ENCODE measurements around the gene MAGI2.
"Not testable (repeated sequence)": the region's sequence is repeated elsewhere in the genome, so short reads cannot be mapped to it uniquely, and the experiment has no call there.

The MAGI2 gene

GRCh38 chr7:78993341-78993740 lies 460.1 kb downstream of the MAGI2 start:
- no peaks in the 10 kb centered on the region for H3K4me1 Mint-ChIP-seq
- no peaks in the 10 kb centered on the region for H3K27me3 Mint-ChIP-seq
- no peaks in the 10 kb centered on the region for H3K36me3 Mint-ChIP-seq
- CTCF ChIA-PET, result no interaction called here
- DNase-seq, result no peak
- no peak overlapping the region for H3K4me3 Mint-ChIP-seq
- no peak overlapping the region for H3K27ac Mint-ChIP-seq
- H3K9me3 Mint-ChIP-seq, result no peaks in the 10 kb centered on the region

- Mint-ChIP-seq H3K27ac (no peak overlapping the region), H3K36me3 (no peaks in the 10 kb centered on the region), H3K4me1 (no peaks in the 10 kb centered on the region), H3K4me3 (no peak overlapping the region), H3K27me3 (no peaks in the 10 kb centered on the region), H3K9me3 (peaks cover 2% of the 10 kb centered on the region)
- no peak for DNase-seq
- CTCF ChIA-PET, result interaction anchor here (0.6 kb wide), 1 partner anchor 1128 kb away, joined by 3 read pairs; no protein-coding TSS in a partner anchor
Observed at GRCh38 chr7:78985509-78985908, 468.0 kb downstream of the MAGI2 start.

GRCh38 chr7:78983483-78983882 lies 470.0 kb downstream of the MAGI2 start:
- Mint-ChIP-seq H3K27me3 (no peaks in the 10 kb centered on the region), H3K36me3 (no peaks in the 10 kb centered on the region), H3K9me3 (peaks cover 2% of the 10 kb centered on the region), H3K4me3 (no peak overlapping the region), H3K27ac (no peak overlapping the region), H3K4me1 (no peaks in the 10 kb centered on the region)
- no peak for DNase-seq
- CTCF ChIA-PET, result no interaction called here

- no peak for DNase-seq
- CTCF ChIA-PET, result no interaction called here
Observed at GRCh38 chr7:78970440-78970916, 483.0 kb downstream of the MAGI2 start.

GRCh38 chr7:78968951-78969350 lies 484.5 kb downstream of the MAGI2 start:
- DNase-seq, result no peak
- H3K9me3 Mint-ChIP-seq, result no peaks in the 10 kb centered on the region
- H3K27me3 Mint-ChIP-seq, result no peaks in the 10 kb centered on the region
- H3K4me1 Mint-ChIP-seq, result no peaks in the 10 kb centered on the region
- no peak overlapping the region for H3K27ac Mint-ChIP-seq
- no peaks in the 10 kb centered on the region for H3K36me3 Mint-ChIP-seq
- CTCF ChIA-PET, result no interaction called here
- H3K4me3 Mint-ChIP-seq, result no peak overlapping the region

More at GRCh38 chr7:78970440-78970916, 483.0 kb downstream of the MAGI2 start:
- Mint-ChIP-seq H3K36me3 (no peaks in the 10 kb centered on the region), H3K27me3 (no peaks in the 10 kb centered on the region), H3K27ac (no peak overlapping the region), H3K9me3 (no peaks in the 10 kb centered on the region), H3K4me3 (no peak overlapping the region), H3K4me1 (no peaks in the 10 kb centered on the region)

GRCh38 chr7:78967561-78967960 lies 485.9 kb downstream of the MAGI2 start:
- H3K27ac Mint-ChIP-seq, H3K9me3 Mint-ChIP-seq, CTCF ChIA-PET, H3K36me3 Mint-ChIP-seq, DNase-seq, H3K4me1 Mint-ChIP-seq, H3K4me3 Mint-ChIP-seq, H3K27me3 Mint-ChIP-seq: not testable (repeated sequence)

GRCh38 chr7:78967046-78967445 lies 486.4 kb downstream of the MAGI2 start:
- no peak for DNase-seq
- no peak overlapping the region for H3K4me3 Mint-ChIP-seq
- CTCF ChIA-PET, result no interaction called here
- no peaks in the 10 kb centered on the region for H3K36me3 Mint-ChIP-seq
- H3K4me1 Mint-ChIP-seq, result no peaks in the 10 kb centered on the region
- H3K27me3 Mint-ChIP-seq, result no peaks in the 10 kb centered on the region
- no peak overlapping the region for H3K27ac Mint-ChIP-seq
- no peaks in the 10 kb centered on the region for H3K9me3 Mint-ChIP-seq

GRCh38 chr7:78959477-78959876 lies 494.0 kb downstream of the MAGI2 start:
- H3K4me3 Mint-ChIP-seq, result no peak overlapping the region
- CTCF ChIA-PET, result no interaction called here
- H3K27ac Mint-ChIP-seq, result no peak overlapping the region
- no peaks in the 10 kb centered on the region for H3K36me3 Mint-ChIP-seq
- no peaks in the 10 kb centered on the region for H3K9me3 Mint-ChIP-seq
- H3K27me3 Mint-ChIP-seq, result no peaks in the 10 kb centered on the region
- H3K4me1 Mint-ChIP-seq, result no peaks in the 10 kb centered on the region
- no peak for DNase-seq

- no peak for DNase-seq
- Mint-ChIP-seq H3K27ac (no peak overlapping the region), H3K4me3 (no peak overlapping the region), H3K4me1 (no peaks in the 10 kb centered on the region), H3K9me3 (no peaks in the 10 kb centered on the region), H3K36me3 (no peaks in the 10 kb centered on the region), H3K27me3 (no peaks in the 10 kb centered on the region)
- CTCF ChIA-PET, result no interaction called here
Observed at GRCh38 chr7:78955329-78955728, 498.1 kb downstream of the MAGI2 start.

- Mint-ChIP-seq H3K9me3 (no peaks in the 10 kb centered on the region), H3K27ac (no peak overlapping the region), H3K4me3 (no peak overlapping the region), H3K27me3 (no peaks in the 10 kb centered on the region), H3K4me1 (no peaks in the 10 kb centered on the region), H3K36me3 (no peaks in the 10 kb centered on the region)
- CTCF ChIA-PET, result no interaction called here
- DNase-seq, result no peak
Observed at GRCh38 chr7:78953726-78954363, 499.6 kb downstream of the MAGI2 start.

- H3K36me3 Mint-ChIP-seq, result no peaks in the 10 kb centered on the region
- CTCF ChIA-PET, result no interaction called here
- no peak for DNase-seq
- no peaks in the 10 kb centered on the region for H3K9me3 Mint-ChIP-seq
- no peaks in the 10 kb centered on the region for H3K4me1 Mint-ChIP-seq
- no peaks in the 10 kb centered on the region for H3K27me3 Mint-ChIP-seq
- H3K4me3 Mint-ChIP-seq, result no peak overlapping the region
- H3K27ac Mint-ChIP-seq, result no peak overlapping the region
Observed at GRCh38 chr7:78953090-78953489, 500.4 kb downstream of the MAGI2 start.

GRCh38 chr7:78939669-78940068 lies 513.8 kb downstream of the MAGI2 start:
- H3K4me1 Mint-ChIP-seq, result no peaks in the 10 kb centered on the region
- H3K36me3 Mint-ChIP-seq, result no peaks in the 10 kb centered on the region
- CTCF ChIA-PET, result no interaction called here
- H3K9me3 Mint-ChIP-seq, result no peaks in the 10 kb centered on the region
- no peak overlapping the region for H3K27ac Mint-ChIP-seq
- DNase-seq, result no peak
- no peaks in the 10 kb centered on the region for H3K27me3 Mint-ChIP-seq
- no peak overlapping the region for H3K4me3 Mint-ChIP-seq

- no peaks in the 10 kb centered on the region for H3K36me3 Mint-ChIP-seq
- no peaks in the 10 kb centered on the region for H3K4me1 Mint-ChIP-seq
- no peak overlapping the region for H3K27ac Mint-ChIP-seq
- no peaks in the 10 kb centered on the region for H3K27me3 Mint-ChIP-seq
- H3K4me3 Mint-ChIP-seq, result no peak overlapping the region
- H3K9me3 Mint-ChIP-seq, result peaks cover 2% of the 10 kb centered on the region
- CTCF ChIA-PET, result no interaction called here
- DNase-seq, result no peak
Observed at GRCh38 chr7:78924581-78924980, 528.9 kb downstream of the MAGI2 start.

GRCh38 chr7:78912781-78913180 lies 540.7 kb downstream of the MAGI2 start:
- CTCF ChIA-PET, result no interaction called here
- peaks cover 2% of the 10 kb centered on the region for H3K9me3 Mint-ChIP-seq

GRCh38 chr7:78906735-78907134 lies 546.7 kb downstream of the MAGI2 start:
- Mint-ChIP-seq H3K27me3 (no peaks in the 10 kb centered on the region), H3K9me3 (peaks cover 8% of the 10 kb centered on the region), H3K27ac (no peak overlapping the region), H3K36me3 (no peaks in the 10 kb centered on the region), H3K4me1 (no peaks in the 10 kb centered on the region), H3K4me3 (no peak overlapping the region)
- CTCF ChIA-PET, result no interaction called here
- DNase-seq, result no peak

More at GRCh38 chr7:78912781-78913180, 540.7 kb downstream of the MAGI2 start:
- no peaks in the 10 kb centered on the region for H3K36me3 Mint-ChIP-seq
- H3K27ac Mint-ChIP-seq, result no peak overlapping the region
- H3K4me3 Mint-ChIP-seq, result no peak overlapping the region
- no peak for DNase-seq
- no peaks in the 10 kb centered on the region for H3K27me3 Mint-ChIP-seq
- H3K4me1 Mint-ChIP-seq, result no peaks in the 10 kb centered on the region

GRCh38 chr7:78905436-78905835 lies 548.0 kb downstream of the MAGI2 start:
- CTCF ChIA-PET, result no interaction called here
- no peaks in the 10 kb centered on the region for H3K36me3 Mint-ChIP-seq

More at GRCh38 chr7:78905436-78905835, 548.0 kb downstream of the MAGI2 start:
- Mint-ChIP-seq H3K4me3 (no peak overlapping the region), H3K27ac (no peak overlapping the region), H3K4me1 (no peaks in the 10 kb centered on the region), H3K27me3 (no peaks in the 10 kb centered on the region), H3K9me3 (peaks cover 8% of the 10 kb centered on the region)
- no peak for DNase-seq

Measured in activated naive CD4-positive, alpha-beta T cell treated with anti-CD3 and anti-CD28 coated beads, Interleukin-2, amount 10 ng/mL, durations not matched to agents 7 days and 5 days (primary cell).